H1 (cell line): ENCODE data around the gene L1TD1. TPM values are rescaled to one million over a fixed set of nuclear protein-coding genes. Genes with fewer than 3 reads are reported as not detected.

Source experiments
- CHD7 ChIP-seq: fragments of 300-600 bp; sonication (generic); IDR thresholded peaks from 2 replicates; pipeline ENCODE4 v1.7.1; 2012; ENCODE audit warnings: low read length, moderate library complexity, mild to moderate bottlenecking, inconsistent platforms; ENCODE audit not compliant: insufficient replicate concordance
- RAD21 ChIP-seq, 2 experiments: IDR thresholded peaks in 1 of 2; conservative IDR thresholded peaks in 1 of 2; 2 replicates each; pipeline ENCODE4 v1.6.1; 2011; ENCODE audit warnings: low read depth in 2 of 2, low read length in 2 of 2, improper control_type of control experiment in 1 of 2, inconsistent platforms in 1 of 2, mild to moderate bottlenecking in 1 of 2, moderate library complexity in 1 of 2
- polyA plus RNA-seq, 7 experiments: library from polyadenylated mRNA; depleted of rRNA in 3 of 7; stranded (reverse) in 5 of 7; unstranded in 2 of 7; fragments of >200 nt in 5 of 7; fragments of 200-250 nt in 2 of 7; gene quantifications; 1 replicate in 5 of 7; 2 replicates in 1 of 7; 4 replicates in 1 of 7; pipeline versions ENCODE4 v1.2.1 to v1.2.3, GENCODE V29; 2011 to 2013; ENCODE audit warnings: missing spikeins in 2 of 7, mixed read lengths in 2 of 7
- total RNA-seq: library from RNA; stranded (reverse); fragmentation: NEBNext Ultra II Directional; extraction: Animal tissue kit (Norgen Biotek cat#: 25700); gene quantifications from 2 replicates; pipeline ENCODE4 v1.2.1, GENCODE V29; 2021

Gene L1TD1
- total and polyA plus RNA-seq, 2 of the 8 experiments (the other 6 are each of a cell fraction or from before 2014, with no cell fraction given), result 35.3 to 441 TPM

- TF ChIP-seq CHD7 (no peak), RAD21 (IDR thresholded peaks at IDR 0.05 in 1 of 2, conservative IDR thresholded peaks at IDR 0.05 in 1 of 2; ENCODE audit: low read depth in 2 of 2, low read length in 2 of 2) (peak in 1 of 2 experiments; percentile 34; a peak in 2 of 4 replicates)
Measured at GRCh38 chr1:62250126-62250726, 55.6 kb downstream of the L1TD1 start (continued).
